ENCODE data around the gene YWHAG. TPM values are rescaled to one million over a fixed set of nuclear protein-coding genes. Genes with fewer than 3 reads are reported as not detected.

YWHAG gene
- total and polyA plus RNA-seq, 9 of the 15 experiments (the other 6 are each of a cell fraction or from before 2014, with no cell fraction given), result 30.4 to 246 (median 94.5) TPM

- no peak for TF ChIP-seq VEZF1 (CRISPR knock-in tag; IDR thresholded peaks at IDR 0.05)
- TF ChIP-seq L3MBTL2 (IDR thresholded peaks at IDR 0.05), result peak; percentile 92
- TF ChIP-seq EZH2 (IDR thresholded peaks at IDR 0.05; ENCODE audit: borderline replicate concordance, low read depth, low read length), result no peak
- peak; percentile 76 for TF ChIP-seq FOXM1 (IDR thresholded peaks at IDR 0.05; ENCODE audit: low read depth)
- no peak for TF ChIP-seq FOXM1 (CRISPR knock-in tag; IDR thresholded peaks at IDR 0.05; ENCODE audit: low read depth)
- no peak for TF ChIP-seq ZC3H11A (IDR thresholded peaks at IDR 0.05; ENCODE audit: low read depth, low read length)
- TF ChIP-seq SAFB (IDR thresholded peaks at IDR 0.05; ENCODE audit: borderline replicate concordance, low read depth, low read length), result no peak
- TF ChIP-seq E2F8 (IDR thresholded peaks at IDR 0.05; ENCODE audit: low read depth, partially characterized antibody), result peak; percentile 37
- no peak for TF ChIP-seq DACH1 (IDR thresholded peaks at IDR 0.05; ENCODE audit: partially characterized antibody)
- TF ChIP-seq MAZ (CRISPR knock-in tag; conservative IDR thresholded peaks at IDR 0.05 in 1 of 2, IDR thresholded peaks at IDR 0.05 in 1 of 2), result no peak; a peak in 1 of 4 replicates
- TF ChIP-seq MBD2 (IDR thresholded peaks at IDR 0.05; ENCODE audit: borderline replicate concordance, low read depth), result peak; percentile 63; the same call in 1 of the 2 replicates
- TF ChIP-seq FOXK2 (conservative IDR thresholded peaks at IDR 0.05 in 1 of 2, IDR thresholded peaks at IDR 0.05 in 1 of 2; ENCODE audit: low read depth in 2 of 2), result peak; percentile 28 to 50; a peak in 2 of 4 replicates
- TF ChIP-seq ZFX (CRISPR knock-in tag; IDR thresholded peaks at IDR 0.05), result peak; percentile 52
- peak; percentile 68 for TF ChIP-seq RBM25 (IDR thresholded peaks at IDR 0.05; ENCODE audit: low read depth, low read length, severe bottlenecking)
- TF ChIP-seq ARID3B (CRISPR knock-in tag; IDR thresholded peaks at IDR 0.05; ENCODE audit: borderline replicate concordance), result no peak
- TF ChIP-seq ZFP30 (CRISPR knock-in tag; IDR thresholded peaks at IDR 0.05; ENCODE audit: borderline replicate concordance), result no peak
- TF ChIP-seq KDM1A (IDR thresholded peaks at IDR 0.05), result peak; percentile 33 to 61; a peak in 3 of 4 replicates
- peak; percentile 86 for TF ChIP-seq ASH1L (IDR thresholded peaks at IDR 0.05; ENCODE audit: borderline replicate concordance, low read depth, partially characterized antibody)
- no peak for TF ChIP-seq RBM39 (optimal IDR thresholded peaks at IDR 0.05; ENCODE audit: low read depth, low read length)
- peak; percentile 86; the same call in 1 of the 2 replicates for TF ChIP-seq ELF4 (CRISPR knock-in tag; IDR thresholded peaks at IDR 0.05)
- no peak for TF ChIP-seq KLF10 (CRISPR knock-in tag; IDR thresholded peaks at IDR 0.05)
- no peak for TF ChIP-seq ZBTB17 (CRISPR knock-in tag; IDR thresholded peaks at IDR 0.05)
- no peak for TF ChIP-seq ZFP1 (CRISPR knock-in tag; IDR thresholded peaks at IDR 0.05)
Observed at GRCh38 chr7:76383089-76383944, 24.5 kb upstream of the YWHAG start (continued).
